Astrocyte of the cerebellum (primary cell): Measurements from ENCODE around the gene KLHL11.

Experiments used
- DNase-seq: peaks from one replicate; pipeline ENCODE4 v3.0.0-alpha.2; 2011; ENCODE audit warnings: low read depth
- H3K4me3 ChIP-seq: 2 replicates; pipeline ENCODE4 v1.5.1; 2011; ENCODE audit warnings: mild to moderate bottlenecking, low read depth, low read length, moderate library complexity
- in situ Hi-C: cut with HindIII; loops from 2 replicates; pipeline ENCODE4 v1.10.0; 2017; ENCODE audit warnings: low sequenced_read_pairs
- TF ChIP-seq, protein P1 (sequence below): IDR thresholded peaks from 2 replicates; pipeline ENCODE4 v1.5.1; 2012; ENCODE audit warnings: low read length, low read depth, moderate library complexity, mild to moderate bottlenecking; ENCODE audit errors: missing control alignments

KLHL11 gene

DNA sequence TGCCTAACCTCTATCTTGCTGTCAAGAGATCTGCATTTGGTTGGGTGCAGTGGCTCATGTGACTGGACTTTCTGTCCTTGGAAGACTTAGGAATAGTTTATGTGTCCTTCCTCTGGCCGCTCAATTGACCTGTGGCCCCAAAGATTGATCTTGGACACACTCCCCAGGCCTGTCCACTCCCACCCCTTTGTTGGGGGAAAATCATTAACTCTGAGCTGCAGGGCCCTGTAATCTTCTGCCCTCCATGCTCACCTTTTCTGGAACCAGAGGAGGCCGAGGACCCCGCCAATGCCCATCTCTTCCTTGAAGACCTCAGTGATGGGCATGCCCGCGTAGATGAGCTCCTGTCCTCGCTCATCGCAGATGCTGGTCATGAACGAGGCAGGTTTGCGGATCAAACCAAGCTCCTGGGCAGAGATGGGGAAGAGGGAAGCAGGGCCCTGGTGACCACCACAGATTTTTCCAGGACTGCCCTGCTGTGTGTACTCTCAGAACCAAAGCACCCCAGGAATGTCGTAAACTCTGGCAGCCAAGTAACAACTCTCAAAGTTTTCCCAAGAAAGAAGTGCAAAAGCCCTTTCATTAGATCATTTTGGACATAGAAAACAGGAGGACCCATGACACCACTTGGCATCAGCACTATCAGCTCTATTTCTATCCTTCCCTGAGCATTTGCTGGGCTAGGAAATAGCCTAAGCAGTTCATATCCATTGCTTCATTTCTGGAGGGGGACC is 8.5 kb upstream of the KLHL11 start:
- no peak overlapping the region for H3K4me3 ChIP-seq
- TF ChIP-seq, protein P1, sequence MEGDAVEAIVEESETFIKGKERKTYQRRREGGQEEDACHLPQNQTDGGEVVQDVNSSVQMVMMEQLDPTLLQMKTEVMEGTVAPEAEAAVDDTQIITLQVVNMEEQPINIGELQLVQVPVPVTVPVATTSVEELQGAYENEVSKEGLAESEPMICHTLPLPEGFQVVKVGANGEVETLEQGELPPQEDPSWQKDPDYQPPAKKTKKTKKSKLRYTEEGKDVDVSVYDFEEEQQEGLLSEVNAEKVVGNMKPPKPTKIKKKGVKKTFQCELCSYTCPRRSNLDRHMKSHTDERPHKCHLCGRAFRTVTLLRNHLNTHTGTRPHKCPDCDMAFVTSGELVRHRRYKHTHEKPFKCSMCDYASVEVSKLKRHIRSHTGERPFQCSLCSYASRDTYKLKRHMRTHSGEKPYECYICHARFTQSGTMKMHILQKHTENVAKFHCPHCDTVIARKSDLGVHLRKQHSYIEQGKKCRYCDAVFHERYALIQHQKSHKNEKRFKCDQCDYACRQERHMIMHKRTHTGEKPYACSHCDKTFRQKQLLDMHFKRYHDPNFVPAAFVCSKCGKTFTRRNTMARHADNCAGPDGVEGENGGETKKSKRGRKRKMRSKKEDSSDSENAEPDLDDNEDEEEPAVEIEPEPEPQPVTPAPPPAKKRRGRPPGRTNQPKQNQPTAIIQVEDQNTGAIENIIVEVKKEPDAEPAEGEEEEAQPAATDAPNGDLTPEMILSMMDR, result no peak
- DNase-seq, result no peak
- in situ Hi-C loops, result no loop called here

DNA sequence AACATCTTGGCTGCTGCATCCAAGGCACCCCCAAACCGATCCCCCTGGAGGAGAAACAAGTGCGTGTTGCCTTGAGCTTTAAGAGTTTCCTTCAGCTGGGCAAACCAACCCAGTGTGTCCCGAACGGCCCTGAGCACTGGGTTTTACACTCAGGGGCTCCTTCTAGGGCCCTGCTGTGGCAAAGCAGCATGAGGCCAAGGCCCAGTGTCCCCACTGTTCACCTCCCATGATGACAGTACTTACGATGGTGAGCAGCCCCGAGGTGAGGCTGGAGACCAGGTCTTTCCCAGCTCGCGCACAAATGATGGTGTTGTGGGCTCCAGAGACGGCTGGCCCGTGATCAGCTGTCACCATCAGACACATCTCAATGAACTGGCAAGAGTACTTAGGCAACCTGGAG is 6.6 kb upstream of the KLHL11 start:
- DNase-seq, result no peak
- TF ChIP-seq, protein P1, result no peak
- in situ Hi-C loops, result no loop called here
- H3K4me3 ChIP-seq, result no peak overlapping the region

GRCh38 chr17:41870627-41871026 is 5.4 kb upstream of the KLHL11 start:
- no peak for DNase-seq
- in situ Hi-C loops, result no loop called here
- TF ChIP-seq, protein P1, result no peak
- H3K4me3 ChIP-seq, result no peak overlapping the region

GRCh38 chr17:41870097-41870496 is 4.9 kb upstream of the KLHL11 start:
- H3K4me3 ChIP-seq, result no peak overlapping the region
- in situ Hi-C loops, result no loop called here
- TF ChIP-seq, protein P1, result no peak
- no peak for DNase-seq

DNA sequence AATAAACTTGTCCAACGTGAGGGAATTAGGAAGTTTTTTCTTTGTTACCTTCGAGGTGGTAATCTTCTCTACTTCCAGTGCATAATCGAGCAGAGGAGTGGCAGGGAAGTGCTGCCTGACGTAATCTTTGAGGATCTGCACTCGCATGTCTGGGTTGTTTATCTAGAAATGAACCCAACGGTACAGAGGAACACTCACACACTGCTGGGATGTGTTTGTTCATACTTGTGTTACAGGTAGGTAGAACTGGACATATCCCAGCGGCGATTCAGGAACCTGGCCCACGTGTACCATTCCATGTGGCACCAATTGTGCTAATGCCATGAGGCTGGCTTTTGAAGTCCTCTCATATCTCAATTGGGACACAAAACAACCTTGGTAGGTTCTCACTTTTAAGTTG is 4.2 kb upstream of the KLHL11 start:
- in situ Hi-C loops, result no loop called here
- TF ChIP-seq, protein P1, result no peak
- H3K4me3 ChIP-seq, result no peak overlapping the region
- no peak for DNase-seq

DNA sequence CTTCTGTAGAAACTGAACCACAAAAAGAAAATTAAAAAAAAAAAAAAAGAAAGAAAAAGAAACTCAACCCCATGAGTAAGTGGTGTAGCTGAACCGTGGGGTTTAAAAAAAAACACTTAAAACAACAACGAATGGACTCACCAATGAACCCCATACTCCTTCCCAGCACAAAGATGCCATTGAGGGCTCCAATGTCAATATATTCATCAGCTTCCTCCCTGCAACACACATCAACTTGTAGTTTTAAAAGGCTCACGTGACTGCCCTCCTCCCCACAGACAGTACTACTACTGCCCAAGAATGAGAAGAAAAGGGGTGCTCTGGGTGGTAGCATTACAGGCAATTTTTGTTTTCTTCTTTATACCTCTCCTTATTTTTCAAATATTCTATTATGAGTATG is 3.3 kb upstream of the KLHL11 start:
- DNase-seq, result no peak
- TF ChIP-seq, protein P1, result no peak
- H3K4me3 ChIP-seq, result no peak overlapping the region
- in situ Hi-C loops, result no loop called here
